Colon (tissue), 2 donors: ENCODE data around the gene SMPDL3B.
A peak's percentile ranks its signal among the peaks of the same experiment; 100 is the strongest.

ENCODE experiments used
- FAIRE-seq: peaks from 2 replicates; lab custom pipeline; 2012; peaks lifted over from hg19 to GRCh38; lab: Jason Lieb, UNC
- donor health status: control.
- donor health status: control.

SMPDL3B gene

DNA sequence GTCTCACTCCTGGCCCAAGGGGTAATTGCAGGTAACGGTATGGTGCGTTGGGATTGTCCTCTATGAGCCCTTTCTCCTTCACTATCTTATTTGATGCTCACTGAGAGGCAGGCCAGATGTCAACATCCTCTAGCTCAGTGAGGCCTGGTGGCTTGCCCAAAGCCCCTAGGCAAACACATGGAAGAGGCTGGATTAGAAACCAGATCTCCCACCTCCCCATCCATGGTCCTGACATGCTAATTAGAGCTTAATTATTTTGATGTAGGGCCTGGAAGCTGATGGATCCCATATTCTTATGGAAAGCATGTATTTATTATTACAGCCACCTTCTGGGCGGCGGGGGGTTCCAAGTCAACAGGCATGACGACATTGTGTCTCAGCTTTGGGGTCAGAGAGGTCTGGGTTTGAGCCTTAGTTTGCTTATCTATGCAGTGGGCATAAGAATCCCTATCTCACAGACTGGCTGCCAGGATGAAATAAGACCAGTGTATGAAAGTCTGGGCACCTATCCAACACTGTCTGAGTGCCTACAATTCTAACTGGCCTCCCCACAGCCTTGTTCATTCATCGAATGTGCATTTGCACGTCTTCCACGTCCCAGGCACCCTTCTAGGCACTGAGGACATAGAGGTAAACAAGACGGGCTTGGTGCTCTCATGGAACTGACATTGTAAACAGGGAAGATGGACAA is 6.2 kb downstream of the SMPDL3B start:
- FAIRE-seq, result no peak

DNA sequence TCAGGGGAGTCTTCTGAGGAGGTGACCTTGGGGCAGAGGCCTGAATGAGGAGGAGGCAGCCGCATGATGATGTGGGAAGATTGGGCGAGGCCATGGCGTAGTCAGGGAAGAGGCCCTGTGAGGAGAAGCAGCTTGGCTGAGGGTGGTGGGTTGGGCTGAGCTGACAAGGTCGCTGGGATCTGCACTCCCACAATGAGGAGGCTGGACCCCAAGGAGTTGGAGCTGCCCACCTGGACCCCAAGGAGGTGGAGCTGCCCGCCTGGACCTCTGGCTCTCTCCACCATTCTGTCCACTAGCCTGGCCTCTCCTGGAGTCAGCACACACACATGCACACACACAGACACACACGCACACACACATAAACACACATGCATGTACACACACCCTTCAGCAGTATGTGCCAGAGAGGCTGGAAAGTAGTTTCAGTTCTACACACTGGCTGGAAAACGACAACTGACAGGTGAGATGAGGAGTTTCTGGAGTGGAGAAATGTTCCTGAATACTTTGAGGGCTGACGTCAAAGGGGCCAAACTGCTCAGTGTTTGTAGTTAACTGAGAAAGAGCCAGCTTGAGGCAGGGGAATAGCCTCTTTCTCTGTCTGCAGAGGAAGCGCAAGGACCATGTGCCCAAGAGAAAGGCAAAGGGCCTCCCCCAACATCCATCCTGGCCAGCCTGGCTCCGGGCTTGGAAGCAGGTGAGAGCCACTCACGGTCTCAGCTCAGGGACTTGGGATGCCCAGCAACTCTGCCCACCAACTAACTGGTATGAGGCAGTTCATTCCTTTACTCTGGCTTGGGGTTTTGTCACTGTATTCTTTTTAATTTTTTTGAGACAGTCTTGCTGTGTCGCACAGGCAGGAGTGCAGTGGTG is 7.1 kb downstream of the SMPDL3B start:
- FAIRE-seq, result no peak

DNA sequence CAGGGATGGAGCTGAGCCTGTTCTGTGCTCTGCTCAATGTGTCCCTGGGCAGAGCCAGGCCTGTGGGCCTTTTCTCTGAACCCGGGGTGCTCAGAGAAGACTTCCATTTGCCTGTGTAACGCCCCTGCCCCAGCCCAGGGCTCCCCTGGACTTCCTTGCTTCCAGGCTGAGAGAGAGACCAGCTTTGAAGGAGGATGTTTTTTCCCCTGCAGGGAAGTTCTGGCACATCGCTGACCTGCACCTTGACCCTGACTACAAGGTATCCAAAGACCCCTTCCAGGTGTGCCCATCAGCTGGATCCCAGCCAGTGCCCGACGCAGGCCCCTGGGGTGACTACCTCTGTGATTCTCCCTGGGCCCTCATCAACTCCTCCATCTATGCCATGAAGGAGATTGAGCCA is 10.2 kb downstream of the SMPDL3B start:
- FAIRE-seq, result no peak

DNA sequence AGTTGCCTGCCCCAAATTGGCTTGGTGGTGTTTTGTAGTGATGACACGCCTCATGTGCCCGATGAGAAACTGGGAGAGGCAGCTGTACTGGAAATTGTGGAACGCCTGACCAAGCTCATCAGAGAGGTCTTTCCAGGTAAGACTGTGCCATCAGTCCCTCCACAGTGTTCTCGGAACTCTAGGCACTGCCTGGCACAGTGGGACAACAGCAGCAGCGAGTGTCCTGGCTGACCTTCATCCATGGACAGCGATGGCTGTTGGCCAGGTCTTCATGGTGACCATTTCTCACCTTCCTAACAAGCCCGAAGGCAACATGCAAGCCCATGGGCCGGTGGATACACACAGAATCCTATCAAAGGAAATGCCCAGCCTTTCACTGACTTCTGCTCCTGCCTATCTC is 14.2 kb downstream of the SMPDL3B start:
- no peak for FAIRE-seq

DNA sequence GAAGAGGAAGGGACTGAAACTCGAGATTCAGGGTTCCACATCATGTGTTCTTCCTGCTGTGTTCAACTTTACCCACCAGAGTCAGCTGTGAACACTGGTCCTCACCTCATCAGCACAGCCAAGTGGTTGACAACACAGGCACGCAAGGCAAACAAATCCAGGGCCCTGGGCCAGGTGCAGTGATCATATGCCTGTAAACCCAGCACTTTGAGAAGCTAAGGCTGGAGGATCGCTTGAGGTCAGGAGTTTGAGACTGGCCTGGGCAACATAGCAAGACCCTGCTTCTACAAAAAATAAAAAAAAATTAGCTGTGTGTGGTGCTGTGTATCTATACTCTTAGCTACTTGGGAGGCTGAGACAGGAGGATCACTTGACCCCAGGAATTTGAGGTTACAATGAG is 16.6 kb downstream of the SMPDL3B start:
- no peak for FAIRE-seq

DNA sequence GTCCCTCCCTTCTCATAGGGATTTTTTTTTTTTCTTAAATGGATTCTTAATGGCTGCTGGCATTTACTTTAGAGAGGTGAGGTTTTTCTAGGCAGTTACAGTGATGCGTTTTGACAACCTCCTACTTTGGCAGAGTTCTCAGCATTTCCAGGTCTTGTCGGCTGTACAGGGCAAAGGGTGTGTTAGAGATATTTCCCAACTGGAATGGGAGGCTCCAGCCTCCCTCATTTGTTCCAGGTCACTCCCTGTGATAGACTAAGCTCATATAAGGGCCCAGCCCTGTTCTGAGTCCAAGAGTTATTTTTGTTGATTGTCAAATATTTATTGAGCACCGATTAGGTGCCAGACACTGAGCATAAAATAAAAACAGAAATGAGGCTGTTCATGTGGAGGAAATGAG is 17.3 kb downstream of the SMPDL3B start:
- peak; percentile 28 for FAIRE-seq

DNA sequence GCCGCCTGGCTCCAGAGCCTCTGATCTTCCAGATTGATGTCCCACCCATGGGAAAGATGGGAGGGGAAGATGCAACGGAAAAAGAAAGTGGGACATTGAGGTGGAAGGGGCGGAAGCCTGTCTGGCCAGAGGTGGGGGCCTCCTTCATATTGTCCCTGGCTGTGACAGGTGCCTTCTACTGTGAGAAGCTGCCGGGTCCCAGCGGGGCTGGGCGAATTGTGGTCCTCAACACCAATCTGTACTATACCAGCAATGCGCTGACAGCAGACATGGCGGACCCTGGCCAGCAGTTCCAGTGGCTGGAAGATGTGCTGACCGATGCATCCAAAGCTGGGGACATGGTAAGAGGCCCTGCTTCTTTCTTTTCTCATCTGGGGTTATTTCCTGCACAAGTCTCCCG is 19.4 kb downstream of the SMPDL3B start:
- no peak for FAIRE-seq

DNA sequence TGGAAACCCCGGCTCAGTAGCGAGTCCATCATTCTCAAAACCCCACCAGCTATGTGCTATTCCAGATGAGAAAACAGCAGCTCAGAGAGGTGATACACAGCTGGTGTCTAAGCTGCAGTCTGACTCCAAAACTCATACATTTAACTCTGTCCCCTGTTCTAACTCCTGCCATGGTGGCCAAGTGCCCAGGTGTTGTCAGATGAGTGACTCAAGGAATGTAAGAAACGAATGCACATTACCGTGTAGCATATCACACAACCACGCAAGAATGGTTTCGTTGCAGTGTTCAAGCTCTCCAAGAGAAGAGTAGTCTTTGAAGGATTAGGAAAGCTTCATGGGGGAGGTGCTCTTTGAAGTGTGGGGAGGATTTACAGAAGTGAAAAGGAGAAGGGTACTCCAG is 20.3 kb downstream of the SMPDL3B start:
- FAIRE-seq, result no peak

DNA sequence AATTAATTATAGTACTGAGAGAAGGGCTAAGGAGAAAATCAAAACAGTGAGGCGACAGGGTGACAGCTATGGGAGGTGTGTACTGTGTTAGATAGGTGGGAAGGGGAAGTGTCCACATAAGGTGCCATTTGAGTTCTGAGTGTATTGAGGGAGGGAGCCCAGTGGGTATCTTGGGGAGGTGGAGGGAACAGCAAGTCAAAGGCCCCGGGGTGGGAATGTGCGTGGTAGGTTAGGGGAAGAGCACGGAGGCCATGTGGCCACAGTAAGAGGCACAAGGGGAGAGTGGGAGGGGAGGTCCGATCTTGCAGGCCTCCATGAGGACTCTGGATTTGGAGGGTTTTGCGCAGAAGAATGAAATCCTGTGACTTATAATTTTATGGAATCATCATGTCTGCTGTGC is 22.0 kb downstream of the SMPDL3B start:
- no peak for FAIRE-seq

DNA sequence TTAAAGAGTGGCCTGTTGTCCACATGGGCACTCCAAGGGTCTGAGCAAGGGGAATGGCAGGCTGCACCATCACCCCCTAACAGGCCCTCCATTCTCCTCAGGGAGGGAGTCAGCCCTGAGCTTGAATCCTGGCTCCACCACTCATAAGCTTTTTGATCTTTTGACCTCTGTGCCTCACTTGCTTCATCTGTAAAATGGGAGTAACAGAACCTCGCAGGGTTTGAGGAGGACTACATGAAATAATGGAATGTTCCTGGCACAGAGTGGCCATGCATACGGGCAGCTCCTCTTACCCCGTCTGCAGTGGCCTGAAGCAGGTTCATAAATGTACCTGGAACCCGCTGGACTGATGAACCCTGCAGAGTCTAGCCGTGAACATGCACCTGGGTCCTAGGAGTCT is 22.9 kb downstream of the SMPDL3B start:
- FAIRE-seq, result no peak

DNA sequence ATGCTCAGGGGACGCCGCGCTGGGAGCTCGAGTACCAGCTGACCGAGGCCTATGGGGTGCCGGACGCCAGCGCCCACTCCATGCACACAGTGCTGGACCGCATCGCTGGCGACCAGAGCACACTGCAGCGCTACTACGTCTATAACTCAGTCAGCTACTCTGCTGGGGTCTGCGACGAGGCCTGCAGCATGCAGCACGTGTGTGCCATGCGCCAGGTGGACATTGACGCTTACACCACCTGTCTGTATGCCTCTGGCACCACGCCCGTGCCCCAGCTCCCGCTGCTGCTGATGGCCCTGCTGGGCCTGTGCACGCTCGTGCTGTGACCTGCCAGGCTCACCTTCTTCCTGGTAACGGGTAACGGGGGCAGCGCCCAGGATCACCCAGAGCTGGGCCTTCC is 23.7 kb downstream of the SMPDL3B start:
- no peak for FAIRE-seq

DNA sequence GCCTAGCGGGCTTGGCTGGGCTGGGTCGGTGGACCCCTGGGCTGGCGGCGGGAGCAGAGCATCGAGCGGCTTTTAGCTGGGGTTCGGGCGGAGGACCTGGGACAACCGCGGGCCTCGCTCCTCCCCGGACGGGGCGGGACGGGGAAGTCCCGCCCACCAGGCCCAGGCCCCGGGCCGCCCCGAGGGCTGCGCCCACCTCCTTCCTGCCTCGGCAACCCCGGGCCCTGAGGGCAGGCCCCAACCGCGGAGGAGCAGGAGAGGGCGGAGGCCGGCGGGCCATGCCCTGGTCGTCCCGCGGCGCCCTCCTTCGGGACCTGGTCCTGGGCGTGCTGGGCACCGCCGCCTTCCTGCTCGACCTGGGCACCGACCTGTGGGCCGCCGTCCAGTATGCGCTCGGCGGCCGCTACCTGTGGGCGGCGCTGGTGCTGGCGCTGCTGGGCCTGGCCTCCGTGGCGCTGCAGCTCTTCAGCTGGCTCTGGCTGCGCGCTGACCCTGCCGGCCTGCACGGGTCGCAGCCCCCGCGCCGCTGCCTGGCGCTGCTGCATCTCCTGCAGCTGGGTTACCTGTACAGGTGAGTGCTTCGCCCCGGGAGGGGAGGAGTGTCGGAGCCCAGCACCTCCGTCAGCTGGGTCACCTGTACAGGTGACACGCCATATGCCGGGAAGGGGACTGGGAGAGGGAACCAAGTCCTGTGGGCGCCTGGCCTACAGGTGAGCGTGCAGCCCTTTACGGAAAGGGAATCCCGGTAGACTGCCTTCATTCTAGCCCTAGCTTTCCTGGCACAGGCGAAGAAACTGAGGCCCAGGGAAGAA is 25.2 kb downstream of the SMPDL3B start, which contains the start of gene XKR8:
XKR8 (plus strand) TSS at position 182 of the 812 bp plus-strand sequence; CDS start at position 279, 97 bp downstream.
- FAIRE-seq, result no peak

DNA sequence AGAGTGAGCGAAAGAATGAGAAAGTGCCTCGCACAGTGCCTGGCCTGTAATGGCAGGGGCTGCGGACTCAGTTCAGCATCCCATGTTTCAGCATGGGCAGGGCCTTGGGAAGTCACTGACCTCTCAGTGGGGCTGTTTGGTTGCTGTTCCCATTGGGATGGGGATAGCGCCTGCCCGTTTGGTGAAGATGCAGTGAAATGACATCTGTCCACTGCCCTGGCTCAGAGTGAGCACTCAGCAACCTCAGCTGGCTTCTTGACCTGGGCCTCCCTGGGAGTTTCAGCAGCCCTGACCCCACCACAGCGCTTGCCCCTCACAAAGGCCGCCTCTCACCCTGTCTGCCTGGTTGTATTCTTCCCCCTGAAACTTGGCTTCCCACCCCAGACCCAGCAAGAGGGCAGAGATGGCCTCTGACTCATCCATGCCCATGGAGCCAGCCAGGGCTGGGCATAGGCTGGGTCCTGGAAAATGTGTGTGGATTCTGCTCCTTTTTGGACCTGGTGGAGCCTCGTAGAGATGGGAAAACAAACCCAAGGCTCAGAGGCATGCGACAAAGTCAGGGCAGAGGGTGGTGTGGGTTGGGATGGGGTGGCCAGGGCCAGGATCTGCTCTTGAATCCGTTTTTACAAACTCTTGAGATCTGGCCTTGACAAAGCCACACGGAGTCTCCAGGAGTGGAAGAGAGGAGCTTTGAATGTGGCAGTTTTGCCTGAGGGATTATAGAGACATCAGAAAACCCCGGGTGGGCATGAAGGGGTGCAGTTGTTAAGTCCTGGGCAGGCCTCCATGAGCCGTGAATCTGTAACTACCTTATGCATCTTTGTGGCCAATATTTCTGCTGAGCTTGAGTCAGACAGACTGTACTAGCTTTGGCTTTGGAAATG is 26.2 kb downstream of the SMPDL3B start:
- no peak for FAIRE-seq

DNA sequence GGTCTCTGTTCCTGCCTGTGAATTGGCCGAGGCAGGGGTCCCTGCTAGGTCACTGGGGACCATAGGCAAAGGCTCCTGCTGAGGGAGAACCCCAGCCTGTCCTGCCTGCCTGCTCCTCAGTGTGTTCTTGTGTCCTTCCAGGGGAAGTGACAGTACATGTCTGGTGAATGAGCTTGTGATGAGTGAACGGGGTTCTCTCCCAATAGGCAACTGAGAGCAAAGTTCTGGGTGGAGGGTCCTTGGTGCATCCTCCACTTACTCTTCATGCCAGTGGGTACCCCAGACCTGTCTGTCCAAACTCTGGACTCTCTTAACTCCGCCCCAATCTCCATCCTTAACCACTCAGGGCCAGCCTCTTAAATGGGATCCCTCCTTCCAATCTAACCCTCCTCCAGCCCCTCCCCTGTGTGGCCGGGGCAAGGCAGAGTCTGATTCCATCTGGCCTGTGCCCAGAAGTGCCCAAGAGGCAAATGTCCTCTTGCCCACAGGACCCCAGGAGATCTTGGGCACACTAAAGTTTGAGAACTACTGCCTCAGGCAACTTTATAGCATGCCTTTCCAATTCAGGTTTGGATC is 26.9 kb downstream of the SMPDL3B start:
- no peak for FAIRE-seq

DNA sequence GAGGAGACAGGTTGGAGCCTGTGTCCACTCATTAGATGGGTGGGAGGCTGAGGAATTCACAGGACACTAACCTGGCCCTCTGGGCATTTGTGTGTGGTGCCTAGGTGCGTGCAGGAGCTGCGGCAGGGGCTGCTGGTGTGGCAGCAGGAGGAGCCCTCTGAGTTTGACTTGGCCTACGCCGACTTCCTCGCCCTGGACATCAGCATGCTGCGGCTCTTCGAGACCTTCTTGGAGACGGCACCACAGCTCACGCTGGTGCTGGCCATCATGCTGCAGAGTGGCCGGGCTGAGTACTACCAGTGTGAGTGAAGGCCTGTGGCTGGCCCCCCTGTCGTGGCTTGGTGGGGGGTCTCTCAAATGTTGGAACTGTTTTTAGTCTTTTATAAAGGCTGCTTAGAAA is 28.6 kb downstream of the SMPDL3B start:
- no peak for FAIRE-seq

DNA sequence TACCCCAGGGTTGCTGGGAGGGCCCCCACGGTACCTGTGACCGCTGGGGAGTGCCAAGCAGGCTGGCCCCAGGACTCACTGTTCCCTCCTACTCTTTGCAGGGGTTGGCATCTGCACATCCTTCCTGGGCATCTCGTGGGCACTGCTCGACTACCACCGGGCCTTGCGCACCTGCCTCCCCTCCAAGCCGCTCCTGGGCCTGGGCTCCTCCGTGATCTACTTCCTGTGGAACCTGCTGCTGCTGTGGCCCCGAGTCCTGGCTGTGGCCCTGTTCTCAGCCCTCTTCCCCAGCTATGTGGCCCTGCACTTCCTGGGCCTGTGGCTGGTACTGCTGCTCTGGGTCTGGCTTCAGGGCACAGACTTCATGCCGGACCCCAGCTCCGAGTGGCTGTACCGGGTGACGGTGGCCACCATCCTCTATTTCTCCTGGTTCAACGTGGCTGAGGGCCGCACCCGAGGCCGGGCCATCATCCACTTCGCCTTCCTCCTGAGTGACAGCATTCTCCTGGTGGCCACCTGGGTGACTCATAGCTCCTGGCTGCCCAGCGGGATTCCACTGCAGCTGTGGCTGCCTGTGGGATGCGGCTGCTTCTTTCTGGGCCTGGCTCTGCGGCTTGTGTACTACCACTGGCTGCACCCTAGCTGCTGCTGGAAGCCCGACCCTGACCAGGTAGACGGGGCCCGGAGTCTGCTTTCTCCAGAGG is 31.8 kb downstream of the SMPDL3B start:
- FAIRE-seq, result no peak

DNA sequence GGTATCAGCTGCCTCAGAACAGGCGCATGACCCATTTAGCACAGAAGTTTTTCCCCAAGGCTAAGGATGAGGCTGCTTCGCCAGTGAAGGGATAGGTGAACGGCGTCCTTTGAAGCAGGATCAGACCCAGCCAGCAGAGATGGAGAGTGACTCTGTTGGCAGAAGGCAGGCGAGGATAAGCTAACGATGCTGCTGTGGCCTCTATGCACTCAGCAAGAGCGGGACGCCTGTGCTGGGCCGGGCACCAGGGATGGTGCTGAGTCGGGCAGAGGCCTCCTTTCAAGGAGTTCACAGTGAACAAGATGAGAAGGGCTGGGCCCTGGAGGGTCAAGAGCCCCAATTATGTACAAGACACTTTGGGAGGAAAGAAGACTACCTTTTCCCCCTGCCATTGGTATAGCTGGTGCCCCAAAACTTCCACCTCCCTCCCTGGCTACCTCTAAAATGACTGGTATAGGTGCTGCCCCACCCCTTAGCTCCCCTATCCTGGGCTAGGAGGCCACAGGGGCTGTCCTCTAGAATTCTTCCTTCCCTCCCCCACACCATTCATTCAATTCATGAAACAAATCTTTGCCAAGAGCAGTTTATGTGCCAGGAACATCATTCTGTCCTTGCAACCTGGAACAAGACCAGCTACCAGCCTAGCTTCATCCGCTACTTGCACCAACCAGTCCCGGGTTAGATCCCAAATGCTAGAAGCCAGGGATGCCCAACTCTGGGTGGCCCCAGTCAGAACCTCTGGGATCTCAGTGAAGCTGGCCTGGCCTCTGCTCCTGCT is 32.5 kb downstream of the SMPDL3B start:
- FAIRE-seq, result no peak

DNA sequence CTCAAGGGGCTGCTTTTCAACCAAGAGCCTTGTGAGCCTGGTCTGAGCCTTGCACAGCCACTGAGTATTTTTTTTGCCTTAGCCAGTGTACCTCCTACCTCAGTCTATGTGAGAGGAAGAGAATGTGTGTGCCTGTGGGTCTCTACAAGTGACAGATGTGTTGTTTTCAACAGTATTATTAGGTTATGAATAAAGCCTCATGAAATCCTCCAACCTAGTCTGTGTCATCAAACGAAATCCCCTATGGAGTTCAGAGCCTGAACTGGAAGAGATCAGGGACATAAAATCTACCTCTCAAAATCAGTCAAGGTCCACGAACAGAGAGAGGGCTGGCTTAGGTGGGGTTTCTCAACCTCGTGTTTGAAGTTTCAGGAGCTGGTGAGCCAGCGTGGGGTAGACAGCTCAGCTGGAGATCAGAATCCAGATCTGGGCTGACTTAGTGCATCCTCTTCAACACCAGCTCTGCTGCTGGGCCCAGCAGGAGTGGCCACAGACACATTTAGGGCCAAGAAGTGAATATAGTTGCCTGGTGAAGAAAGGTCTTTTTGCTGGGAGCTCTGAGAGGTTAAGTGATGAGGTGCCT is 33.2 kb downstream of the SMPDL3B start:
- FAIRE-seq, result no peak

DNA sequence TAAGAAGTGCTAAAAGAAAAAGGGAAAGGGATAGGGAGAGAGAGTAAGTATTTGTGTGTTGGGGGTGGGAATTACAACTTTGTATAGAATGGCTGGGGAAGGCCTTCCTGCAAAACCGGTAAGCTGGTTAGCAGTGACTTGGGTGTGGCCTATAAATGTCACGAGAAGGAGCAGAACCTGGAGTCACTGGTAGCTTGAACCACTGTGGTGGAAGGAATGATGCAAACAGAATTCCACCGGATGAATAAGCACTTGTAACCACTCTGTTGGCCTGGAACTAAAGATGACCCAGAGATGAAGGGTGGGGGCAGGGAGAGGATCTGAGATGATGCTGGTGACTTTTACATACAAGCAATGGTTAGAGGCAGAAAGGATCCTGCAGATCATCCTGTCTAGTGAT is 33.9 kb downstream of the SMPDL3B start:
- FAIRE-seq, result no peak

DNA sequence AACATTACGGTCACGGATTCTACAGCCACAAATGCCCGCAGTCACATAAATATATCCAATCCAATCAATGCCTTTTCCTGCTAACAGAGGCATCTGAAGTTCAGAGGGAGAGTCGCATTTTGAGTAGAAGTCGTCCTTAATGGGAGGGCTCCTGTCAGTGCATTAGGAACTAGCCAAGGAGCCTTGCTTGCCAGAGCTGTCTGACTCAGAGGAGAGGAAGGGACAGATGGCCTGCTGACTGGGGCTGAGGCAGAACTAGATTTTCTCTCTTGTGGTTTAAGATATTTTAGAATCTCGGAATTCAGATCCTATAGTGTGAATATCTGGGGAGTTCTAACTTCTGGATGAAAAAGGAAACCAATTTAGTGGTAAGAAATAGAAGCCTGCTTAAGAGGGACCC is 35.6 kb downstream of the SMPDL3B start:
- no peak for FAIRE-seq
